IPS-NIHi7 (cell line): ENCODE measurements around the gene TTC7B.
A peak's percentile ranks its signal among the peaks of the same experiment; 100 is the strongest.
"Not testable (repeated sequence)": the region's sequence is repeated elsewhere in the genome, so short reads cannot be mapped to it uniquely, and the experiment has no call there.

Experiments
- DNase-seq: peaks from one replicate; pipeline ENCODE4 v3.0.0; 2012; ENCODE audit warnings: mixed read lengths; ENCODE audit errors: extremely low spot score

TTC7B gene

GRCh38 chr14:90831821-90832220 lies 15.6 kb upstream of the TTC7B start:
- DNase-seq: no peak

GRCh38 chr14:90830931-90831701 lies 14.9 kb upstream of the TTC7B start:
- no peak for DNase-seq

- DNase-seq: no peak
Observed at GRCh38 chr14:90829677-90830076, 13.4 kb upstream of the TTC7B start.

- DNase-seq: no peak
Observed at GRCh38 chr14:90828642-90829487, 12.6 kb upstream of the TTC7B start.

GRCh38 chr14:90827919-90828610 lies 11.8 kb upstream of the TTC7B start:
- DNase-seq: peak; percentile 99

GRCh38 chr14:90823542-90823941 lies 7.3 kb upstream of the TTC7B start:
- not testable (repeated sequence) for DNase-seq

GRCh38 chr14:90820958-90821357 lies 4.7 kb upstream of the TTC7B start:
- DNase-seq: no peak

GRCh38 chr14:90819734-90820393 lies 3.6 kb upstream of the TTC7B start:
- DNase-seq: no peak

GRCh38 chr14:90818715-90819114 lies 2.5 kb upstream of the TTC7B start:
- DNase-seq: no peak

GRCh38 chr14:90816681-90817436 lies 629 bp upstream of the TTC7B start:
- DNase-seq: peak; percentile 43

GRCh38 chr14:90815572-90815821 lies 733 bp downstream of the TTC7B start:
- no peak for DNase-seq

- DNase-seq: no peak
Observed at GRCh38 chr14:90814806-90815571, 1.2 kb downstream of the TTC7B start.

- DNase-seq: no peak
Observed at GRCh38 chr14:90813442-90813841, 2.8 kb downstream of the TTC7B start.

GRCh38 chr14:90812109-90812508 lies 4.1 kb downstream of the TTC7B start:
- DNase-seq: no peak

- DNase-seq: no peak
Observed at GRCh38 chr14:90811641-90812040, 4.6 kb downstream of the TTC7B start.

- DNase-seq: no peak
Observed at GRCh38 chr14:90810806-90811205, 5.4 kb downstream of the TTC7B start.

- no peak for DNase-seq
Observed at GRCh38 chr14:90809530-90810312, 6.5 kb downstream of the TTC7B start.

GRCh38 chr14:90808759-90809529 lies 7.3 kb downstream of the TTC7B start:
- peak; percentile 8 for DNase-seq

- DNase-seq: no peak
Observed at GRCh38 chr14:90807060-90807459, 9.2 kb downstream of the TTC7B start.
